Putamen (tissue), 1 donor: ENCODE measurements around the gene CARD9.

Experiments
- DNase-seq: peaks from one replicate; pipeline ENCODE4 v3.0.0-alpha.2; 2016; ENCODE audit warnings: low spot score

The CARD9 gene

DNA sequence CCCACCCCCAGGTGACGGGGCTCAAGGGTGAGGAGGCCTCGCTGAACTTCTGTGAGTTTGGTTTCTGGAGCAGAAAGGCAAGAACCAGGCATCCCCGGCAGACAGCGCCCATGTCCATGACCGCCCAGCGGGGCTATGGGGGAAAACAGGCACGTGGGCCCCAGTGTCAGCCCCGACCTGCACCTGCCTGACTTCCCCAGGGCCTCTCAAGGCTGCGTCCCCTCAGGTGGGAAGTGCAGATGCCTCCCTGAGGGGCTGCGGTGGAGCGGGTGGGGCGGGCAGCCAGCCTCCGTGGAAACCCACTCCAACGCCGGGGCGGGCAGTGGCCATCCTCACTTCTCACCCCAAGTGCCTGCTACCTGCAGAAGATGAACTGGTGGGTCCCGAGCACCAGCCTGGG lies 6.9 kb upstream of the CARD9 start:
- no peak for DNase-seq

DNA sequence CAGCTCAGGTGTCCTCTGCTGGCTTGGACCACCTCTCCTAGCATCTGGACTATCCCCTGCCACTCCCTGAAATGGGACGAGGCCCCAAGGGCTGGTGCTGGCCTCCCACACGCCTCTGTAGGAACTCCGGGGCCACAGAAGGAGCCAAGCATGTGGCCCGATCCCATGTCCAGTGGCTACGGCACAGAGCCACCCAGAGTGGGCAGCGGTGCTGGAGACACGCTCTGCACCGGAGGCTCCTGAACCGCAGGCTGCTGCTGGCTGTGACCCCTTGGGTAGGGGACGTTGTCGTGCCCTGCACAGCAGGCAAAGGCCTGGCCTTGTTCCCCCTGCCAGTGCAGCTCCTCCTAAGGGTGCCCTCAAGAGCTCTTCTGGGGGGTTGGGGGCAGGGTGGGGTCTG lies 6.4 kb upstream of the CARD9 start:
- no peak for DNase-seq

DNA sequence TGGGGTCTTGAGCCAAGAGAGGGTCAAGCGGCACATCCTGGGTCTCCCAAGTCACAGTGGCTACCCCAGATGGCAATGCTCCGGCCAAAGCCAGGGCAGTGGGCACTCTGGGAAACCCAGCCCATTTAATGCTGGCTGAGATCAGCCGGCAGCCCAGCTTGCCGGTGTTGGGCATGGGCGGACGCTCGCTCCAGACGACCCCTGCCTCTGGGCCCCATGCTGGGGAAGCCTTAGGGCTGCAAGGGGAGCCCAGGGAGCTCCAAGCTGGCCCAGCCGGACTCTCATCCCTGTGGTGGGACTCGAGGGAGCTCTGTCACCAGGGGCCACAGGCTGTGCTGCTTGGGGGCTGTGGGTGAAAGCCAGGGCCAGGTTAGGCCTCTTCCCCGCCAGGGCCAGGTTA lies 5.9 kb upstream of the CARD9 start:
- no peak for DNase-seq

DNA sequence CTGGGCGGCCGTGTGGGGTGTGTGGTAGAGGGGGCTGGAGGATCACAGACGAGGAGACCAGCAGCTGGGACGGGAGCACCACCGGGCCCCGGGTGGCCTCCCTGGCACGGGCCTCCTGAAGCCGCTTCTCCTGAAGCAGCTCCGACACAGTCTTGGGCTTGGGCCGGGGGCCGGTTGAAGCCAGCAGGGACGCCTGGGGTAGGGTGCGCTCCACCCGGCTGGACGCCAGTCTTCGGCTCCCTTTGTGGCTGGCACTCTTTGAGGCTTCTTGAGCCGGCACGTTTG lies 5.5 kb upstream of the CARD9 start:
- no peak for DNase-seq

DNA sequence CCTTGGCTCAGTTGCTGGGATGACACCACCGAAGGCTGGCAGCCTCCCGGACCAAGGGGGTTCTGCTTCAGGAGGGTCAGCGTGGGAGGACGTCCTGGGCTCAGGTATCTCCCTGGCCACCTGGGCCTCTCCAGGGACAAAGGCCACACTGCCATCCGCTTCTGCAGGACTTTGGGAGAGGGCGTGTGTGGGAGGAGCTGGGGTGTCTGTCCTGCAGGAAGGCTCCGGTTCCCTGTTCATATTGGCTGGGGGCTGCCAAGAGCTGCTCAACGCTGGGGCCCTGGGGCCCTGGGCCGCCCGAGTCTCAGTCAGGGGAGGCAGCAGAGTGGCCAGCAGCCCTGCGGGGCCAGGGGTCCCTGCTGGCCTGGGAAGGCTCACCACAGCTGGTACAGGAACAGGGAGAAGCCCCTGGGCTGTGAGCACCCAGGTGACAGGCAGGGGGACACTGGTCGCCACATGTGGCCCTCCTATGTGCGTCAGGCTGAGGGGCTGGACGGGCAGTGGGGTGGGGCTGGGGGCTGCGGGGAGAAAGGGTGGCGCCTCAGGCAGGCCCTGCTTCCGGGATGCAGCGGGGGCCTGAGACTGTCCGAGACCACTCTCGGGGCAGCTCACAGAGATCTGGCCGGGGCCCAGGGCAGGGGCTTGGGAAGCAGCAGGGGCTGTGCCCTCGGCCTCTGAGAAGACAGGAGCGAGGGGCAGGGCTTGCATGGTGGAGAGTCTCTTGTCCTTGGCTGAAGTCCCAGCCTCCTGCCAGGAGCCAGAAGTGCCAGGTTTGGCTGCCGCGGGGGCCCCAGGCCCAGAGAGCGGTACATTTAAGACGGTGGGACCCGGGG lies 4.9 kb upstream of the CARD9 start:
- no peak for DNase-seq

DNA sequence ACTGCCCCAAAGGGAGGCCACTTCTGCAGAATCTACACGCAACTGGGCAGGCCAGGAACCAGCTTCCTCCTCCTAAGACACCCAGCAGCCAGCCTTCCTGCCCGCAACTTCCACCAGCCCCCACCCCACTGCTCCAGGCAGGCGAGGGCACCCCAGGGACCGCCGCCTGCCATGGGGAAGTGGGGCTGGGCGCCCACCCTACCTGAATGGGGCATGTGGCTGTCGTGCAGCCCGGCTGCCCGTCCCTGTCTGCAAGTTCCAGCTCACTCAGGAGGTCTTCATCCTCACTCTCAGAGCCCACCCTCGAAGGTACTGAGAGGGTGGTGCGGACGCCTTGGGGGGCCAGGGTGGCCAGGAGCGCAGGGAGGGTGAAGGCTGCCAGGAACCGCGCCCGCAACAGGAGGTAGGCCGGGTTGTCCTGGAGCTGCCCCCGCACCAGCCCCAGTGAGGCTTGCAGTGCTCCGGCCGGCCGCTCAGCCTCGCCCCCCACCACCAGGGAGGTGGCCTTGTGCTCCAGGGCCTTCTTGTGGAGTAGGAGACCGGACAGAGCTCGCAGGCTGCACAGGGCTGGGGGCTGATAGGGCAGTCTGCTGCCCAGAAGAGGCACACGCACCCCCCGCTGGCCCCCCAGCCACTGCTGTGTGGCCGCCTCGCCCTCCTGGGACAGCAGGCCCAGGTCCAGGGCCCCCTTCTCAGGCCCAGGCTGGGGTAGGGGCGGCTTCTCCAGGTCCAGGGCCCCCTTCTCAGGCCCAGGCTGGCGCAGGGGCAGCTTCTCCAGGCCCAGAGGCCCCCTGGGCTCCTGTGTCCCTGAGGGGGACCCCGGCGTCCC lies 4.1 kb upstream of the CARD9 start:
- DNase-seq = no peak

DNA sequence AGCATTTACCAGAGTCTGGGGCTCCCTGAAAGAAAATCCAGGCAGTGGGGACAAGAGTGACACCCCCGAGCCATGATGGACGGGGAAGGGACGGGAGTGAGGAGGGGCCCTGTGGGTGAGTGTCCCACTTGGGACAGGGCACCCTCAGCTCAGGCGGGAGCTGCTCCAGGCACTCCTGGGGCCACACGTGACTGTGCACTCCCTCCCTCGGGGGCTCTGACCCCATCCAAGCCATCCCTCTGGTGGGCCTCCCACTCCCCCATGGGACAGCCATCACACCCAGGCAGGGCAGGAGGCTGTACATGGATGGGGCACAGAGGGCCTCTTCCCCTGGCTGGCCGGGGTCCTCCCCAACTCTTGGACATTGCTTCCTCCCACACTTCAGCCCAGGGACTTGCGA lies 3.0 kb upstream of the CARD9 start:
- DNase-seq = no peak

DNA sequence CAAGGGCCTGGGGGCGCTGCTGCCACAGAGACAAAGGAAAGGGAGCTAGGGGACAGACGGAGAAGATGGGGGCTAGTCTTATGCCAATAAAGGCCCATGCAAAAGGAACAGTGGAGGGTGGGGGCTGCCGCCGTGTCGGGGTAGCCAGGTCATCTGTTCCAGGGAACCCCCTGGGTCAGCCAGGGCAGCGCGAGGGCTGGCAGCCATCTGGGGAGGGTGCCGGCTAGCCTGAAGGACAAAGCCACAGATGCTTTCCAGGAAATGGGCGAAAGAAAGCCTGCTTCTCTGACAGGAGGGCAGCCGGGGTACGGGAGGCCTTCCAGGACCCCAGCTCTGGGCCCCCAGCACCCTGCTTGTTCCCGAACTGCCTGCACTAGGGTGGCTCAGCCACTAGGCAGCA lies 1.6 kb upstream of the CARD9 start:
- no peak for DNase-seq

DNA sequence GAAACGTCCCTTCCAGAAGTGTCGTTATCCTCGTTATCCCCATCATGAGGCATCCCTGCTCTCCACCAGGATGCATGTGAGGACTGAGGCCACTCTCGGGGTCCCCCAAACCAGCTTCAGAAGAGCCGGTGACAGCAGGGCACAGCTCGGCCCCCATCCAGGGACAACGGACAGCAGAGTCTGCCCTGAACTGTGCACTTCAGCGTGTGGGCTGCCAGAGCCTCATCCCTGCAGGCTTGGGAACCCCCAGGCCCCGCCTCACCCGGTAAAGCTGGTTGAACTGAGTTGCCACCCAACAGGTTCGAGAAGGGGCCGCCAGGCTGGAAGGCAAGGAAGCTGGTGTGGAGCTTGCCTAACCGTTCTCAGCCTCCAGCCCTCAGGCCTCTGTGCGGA lies 710 bp upstream of the CARD9 start:
- no peak for DNase-seq

DNA sequence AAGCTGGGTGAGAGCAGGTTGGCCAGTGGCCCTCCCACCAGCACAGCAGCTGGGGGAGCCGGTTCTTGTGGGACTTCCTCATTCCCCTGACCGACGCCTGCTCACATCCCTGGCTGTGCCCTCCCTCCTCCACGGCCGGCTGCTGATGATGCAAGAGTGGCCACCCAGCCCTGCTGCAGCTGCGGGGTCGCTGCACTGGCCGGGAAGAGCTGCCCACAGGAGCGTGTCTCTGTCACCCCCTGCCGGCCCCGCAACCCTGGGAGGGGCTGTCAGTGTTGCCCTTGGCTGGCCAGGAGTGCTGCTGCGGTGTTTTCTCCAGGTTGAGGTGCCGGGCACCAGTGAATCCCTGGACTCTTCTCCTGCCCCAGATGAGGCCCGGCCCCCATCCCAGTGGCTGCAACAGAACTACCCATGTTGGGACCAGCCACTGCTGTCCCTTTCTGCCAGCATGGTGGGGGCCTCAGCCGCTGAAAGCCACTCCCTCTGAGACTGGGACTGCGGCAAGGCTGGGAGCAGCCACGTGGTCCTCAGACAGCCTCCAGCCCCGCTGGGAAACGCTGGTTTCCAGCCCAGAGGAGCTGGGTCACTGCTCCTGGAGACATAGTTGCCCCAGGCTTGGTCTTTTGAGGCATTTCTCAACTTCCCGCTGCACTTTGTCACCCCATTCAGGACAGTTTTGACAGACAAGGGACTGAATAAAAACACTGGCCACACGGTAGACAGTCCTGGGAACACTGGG lies 739 bp downstream of the CARD9 start:
- no peak for DNase-seq

DNA sequence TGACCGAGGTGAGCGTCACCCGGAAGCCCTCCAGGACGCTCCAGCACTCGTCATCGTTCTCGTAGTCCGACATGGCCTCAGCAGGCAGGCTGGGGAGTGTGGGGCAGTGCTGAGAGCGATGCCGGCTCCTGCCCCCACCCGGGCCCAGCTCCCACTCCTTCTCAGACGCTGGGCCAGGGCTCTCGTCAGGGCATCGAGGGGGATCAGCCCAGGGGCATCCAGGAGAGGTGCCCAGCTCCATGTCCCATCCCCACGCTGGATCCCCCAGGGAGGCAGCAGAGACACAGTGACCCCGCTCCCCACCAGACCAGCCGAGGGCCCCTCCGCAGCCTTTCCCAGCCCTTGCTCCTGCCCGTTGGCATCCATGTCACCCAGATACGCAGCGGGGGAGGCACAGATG lies 1.5 kb downstream of the CARD9 start:
- no peak for DNase-seq

DNA sequence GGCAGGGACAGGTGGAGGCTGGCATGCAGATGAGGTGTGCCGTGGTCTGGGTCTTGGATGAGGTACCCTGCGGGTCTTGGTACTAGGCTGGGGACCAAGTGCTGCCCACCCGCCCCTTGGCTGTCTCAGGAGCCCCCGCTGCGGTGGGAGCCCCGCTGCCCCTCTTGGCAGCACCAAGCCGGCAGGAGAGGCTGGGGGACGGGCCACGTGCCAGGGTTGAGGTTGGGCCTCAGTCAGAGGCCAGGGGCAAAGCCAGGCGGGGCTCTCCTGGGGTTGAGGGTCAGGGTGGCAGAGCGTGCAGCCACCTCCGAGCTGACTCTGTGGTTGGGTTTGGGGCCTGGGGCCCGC lies 2.0 kb downstream of the CARD9 start:
- DNase-seq = no peak

DNA sequence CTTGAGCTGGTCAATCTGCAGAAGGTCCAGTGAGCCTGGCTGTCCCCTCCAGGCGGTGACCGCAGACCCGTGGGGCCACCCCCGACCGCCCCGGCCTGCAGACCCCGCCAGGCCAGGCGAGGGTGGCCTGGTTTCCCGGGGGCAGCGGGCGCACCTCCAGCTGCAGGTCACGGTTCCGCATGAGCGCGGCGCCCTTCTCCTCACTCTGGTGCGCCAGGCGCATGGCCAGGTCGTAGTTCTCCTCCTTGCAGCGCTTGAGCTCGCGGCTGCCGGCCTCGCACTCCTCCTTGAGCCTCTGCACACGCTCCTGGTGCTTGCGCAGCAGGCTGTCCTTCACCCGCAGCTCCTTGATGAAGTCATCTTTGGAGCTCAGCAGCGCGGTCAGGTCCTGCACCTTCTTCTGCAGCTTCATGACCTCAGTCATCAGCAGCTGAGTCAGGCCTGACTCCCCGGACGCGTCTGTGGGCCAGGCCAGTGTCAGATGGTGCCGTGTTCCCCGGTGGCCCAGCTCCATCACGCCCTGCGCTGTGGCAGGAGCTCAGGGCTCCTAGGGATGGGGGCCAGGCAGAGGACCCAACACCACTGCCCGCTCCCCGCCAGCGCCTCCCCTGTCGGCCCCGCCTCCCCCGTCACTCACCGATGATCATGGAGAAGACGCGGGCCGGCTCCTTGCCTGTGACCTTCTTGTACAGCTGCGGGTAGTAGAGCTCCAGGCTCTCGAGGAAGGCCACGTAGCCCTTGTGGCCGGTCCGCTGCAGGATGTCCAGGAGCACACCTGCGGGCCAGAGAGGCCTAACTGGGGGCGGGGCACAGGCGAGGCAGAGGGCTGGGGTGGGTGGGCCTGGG lies 2.6 kb downstream of the CARD9 start:
- DNase-seq = no peak

DNA sequence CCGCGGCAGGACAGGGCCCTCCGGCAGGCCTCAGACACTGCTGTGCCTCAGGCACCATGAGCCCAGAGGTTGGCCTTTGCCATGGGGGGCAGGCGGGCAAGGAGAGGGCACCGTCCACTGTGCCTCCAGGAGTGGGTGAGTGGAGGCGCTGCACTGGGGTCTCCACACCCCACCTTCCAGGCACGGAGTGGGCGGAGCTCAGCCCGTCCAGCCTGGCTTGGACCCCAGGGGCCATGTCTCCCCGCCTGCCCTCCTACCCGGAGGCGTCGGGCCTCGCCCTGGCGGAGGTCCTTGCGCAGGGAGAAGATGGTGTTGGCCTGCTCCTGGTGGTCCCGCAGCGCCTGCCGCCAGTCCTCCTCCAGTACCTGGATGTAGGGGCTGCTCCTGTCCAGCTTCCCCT lies 3.4 kb downstream of the CARD9 start:
- no peak for DNase-seq

DNA sequence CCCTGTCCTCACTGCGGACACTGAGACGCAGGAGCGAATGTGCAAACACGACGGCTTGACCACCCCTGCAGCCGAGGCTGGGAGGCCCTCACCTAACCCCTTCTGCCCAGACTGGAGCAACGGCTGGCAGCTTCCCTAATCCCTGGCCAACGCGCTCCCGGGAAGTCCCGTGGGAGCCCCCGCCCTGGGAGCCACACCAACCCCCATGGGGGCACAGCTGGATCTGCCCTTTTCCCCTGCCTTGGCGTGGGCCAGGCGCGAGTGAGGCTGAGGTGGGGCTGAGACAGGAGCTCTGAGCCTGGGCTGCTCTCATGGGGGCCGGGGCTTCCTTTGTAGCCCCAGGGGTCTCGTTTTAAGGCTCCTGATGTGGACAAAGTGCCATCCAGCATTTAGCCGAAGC lies 5.3 kb downstream of the CARD9 start:
- no peak for DNase-seq

DNA sequence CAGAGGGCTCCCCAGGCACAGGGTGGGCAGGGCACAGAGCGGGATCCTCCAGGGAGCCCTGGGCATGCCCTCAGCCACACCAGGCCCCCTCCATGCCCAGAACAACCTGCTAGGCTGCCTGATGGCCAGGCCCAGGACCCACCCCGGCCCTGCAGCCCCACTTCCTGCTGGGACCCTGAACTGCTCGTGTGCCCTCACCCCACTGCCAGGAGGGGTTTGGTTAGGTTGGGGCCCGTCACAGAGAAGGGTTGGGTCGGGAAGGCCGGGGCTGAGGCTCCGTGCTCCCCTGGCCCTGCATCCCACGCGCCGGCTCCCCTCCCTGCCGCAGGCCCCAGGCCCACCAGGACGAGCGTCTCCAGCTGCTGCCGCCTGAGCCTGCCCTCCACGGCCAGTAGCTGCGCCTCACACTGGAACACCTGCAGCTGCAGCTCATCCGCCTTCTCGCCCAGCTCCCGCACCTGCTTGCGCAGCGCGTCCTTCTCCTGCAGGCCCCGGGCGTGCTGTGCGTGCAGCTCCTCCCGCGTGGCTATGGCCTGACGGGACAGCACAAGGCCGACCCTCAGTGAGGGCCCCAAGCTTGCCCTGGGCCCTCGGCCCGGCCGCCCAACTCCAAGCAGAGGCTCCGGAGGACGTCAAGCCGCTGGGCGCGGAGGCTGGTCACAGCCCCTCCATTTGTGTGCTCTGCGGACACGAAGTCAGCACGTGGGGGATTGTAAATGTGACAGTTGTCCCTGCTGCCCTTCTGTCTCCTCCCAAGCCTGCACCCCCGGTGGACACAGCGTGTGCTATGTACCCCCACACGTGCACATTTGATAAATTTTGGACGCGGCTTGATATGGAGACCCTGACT lies 5.9 kb downstream of the CARD9 start:
- DNase-seq = no peak

DNA sequence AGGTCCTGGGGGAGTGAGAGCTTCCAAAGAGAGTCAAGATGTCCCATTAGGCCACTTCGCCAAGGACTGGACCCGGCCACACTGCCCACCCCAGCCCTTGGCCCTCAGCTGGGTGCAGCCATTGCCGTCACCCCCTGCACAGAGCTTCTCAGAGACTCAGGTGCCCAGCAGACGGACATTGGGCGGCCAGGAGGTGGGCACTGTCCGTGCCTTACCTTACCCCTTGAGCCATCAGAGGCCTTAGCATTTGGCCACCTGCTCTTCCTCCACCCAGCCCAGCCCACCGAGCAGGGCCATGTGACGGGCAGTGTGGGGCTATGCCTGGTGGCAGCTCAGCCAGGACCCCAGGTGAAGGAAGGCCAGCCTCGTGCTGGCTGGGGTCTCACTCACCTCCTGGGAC lies 6.6 kb downstream of the CARD9 start:
- DNase-seq = no peak

DNA sequence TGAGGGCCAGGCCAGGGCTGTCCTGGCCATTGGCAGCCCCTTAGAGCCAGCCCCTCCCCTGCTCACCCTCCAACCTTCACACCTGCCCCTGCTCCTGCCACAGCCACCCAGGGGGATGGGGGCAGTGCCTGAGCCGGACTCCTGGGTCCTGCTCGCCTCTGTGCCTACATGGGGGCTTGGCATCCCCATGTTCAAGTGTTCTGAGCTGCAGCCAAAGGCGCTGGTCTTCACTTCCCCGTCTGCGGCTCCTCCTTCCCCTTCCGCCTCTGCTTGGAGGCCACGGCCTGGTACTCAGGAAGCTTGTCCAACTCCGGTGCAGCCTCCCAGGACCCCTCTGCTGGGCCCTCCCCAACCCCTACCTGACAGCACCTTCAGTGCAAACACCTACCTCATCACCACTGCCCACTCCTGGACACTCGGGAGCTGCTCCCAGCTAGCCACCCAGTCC lies 7.7 kb downstream of the CARD9 start:
- no peak for DNase-seq

DNA sequence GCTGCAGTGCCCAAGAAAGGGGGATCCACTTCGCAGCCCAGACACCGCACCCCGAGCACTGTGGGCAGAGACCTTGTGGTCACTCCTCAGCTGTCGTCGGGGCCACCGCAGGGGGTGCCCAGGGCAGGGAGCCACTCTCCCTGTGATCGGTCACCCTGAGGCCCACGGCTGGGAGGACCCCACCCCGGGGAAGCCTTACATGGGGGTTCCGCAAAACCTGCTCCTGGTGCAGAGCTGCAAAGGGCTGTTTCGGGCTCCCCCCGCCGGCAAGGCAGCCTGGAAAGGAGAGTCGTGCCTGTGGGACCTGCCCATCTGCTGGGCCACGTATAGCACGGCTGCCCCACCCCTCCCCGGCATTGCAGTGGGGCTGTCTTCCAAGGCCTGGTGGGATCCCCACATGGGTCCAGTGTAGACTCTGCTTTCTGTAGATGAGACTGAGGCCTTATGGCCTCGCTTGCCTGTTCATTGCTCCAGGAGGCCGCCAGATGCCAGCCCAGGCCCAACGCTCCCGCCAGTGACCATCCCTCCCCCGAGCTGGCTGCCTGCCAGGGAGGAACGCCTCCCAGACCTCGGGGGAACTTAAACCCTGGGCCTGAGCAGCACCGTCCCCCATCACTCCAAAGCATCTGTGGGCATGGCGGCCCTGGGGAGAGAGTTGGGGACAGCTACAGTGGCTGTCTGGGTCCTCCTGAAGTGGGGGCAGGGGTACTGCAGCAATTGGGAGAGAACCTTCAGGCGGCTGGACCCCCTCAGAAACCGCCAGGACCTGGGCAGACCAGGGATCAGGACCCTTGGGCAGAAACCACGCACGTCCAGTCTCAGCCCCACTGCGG lies 8.3 kb downstream of the CARD9 start:
- no peak for DNase-seq
